Lower leg skin (tissue), 4 donors: ENCODE results near the gene CEP112. TPM values are rescaled to one million over a fixed set of nuclear protein-coding genes. Genes with fewer than 3 reads are reported as not detected.

ENCODE experiments used
- DNase-seq, 2 donors: peaks; one replicate each; pipeline ENCODE4 v3.0.0-alpha.2; 2019; ENCODE audit warnings: low spot score in 2 of 2
- H3K4me3 ChIP-seq: fragments of 200-600 bp; sonication (generic); 2 replicates; pipeline ENCODE4 v1.5.1; 2017; ENCODE audit warnings: mild to moderate bottlenecking, low read depth; ENCODE audit not compliant: poor library complexity, severe bottlenecking
- CTCF ChIP-seq, 3 donors: fragments of 450-650 bp; IDR thresholded peaks; one replicate each; pipeline ENCODE4 v1.5.1; 2016; ENCODE audit warnings: antibody characterized with exemption in 3 of 3, mild to moderate bottlenecking in 3 of 3, moderate library complexity in 2 of 3
- POLR2A ChIP-seq, 2 donors: fragments of 450-650 bp; IDR thresholded peaks; one replicate each; pipeline ENCODE4 v1.6.1; 2016 to 2017; ENCODE audit warnings: antibody characterized with exemption in 2 of 2, mild to moderate bottlenecking in 1 of 2, moderate library complexity in 1 of 2
- WGBS, 2 donors: methylation state at CpG; one replicate each; pipeline ENCODE4 v1.1.5; 2018; 5-methylcytosine and 5-hydroxymethylcytosine counted together
- intact Hi-C: fragments of 100-400 bp; cut with DNase I; formaldehyde crosslinking; loops from one replicate; pipeline ENCODE4 v1.15.0; 2023; ENCODE audit warnings: low total_unique reads
- total RNA-seq, 4 donors: library from RNA; depleted of rRNA; stranded (reverse); fragments of >200 nt; gene quantifications; one replicate each; pipeline ENCODE4 v1.1.0, GENCODE V29; 2016

CEP112 gene
- total RNA-seq, 4 donors from 2014 or later, result 1.6 to 7.6 (median 3.6) TPM

GRCh38 chr17:66185862-66186261, 6.1 kb downstream of the CEP112 start:
- intact Hi-C loops, result no loop called here
- no peak overlapping the region for H3K4me3 ChIP-seq
- TF ChIP-seq POLR2A (IDR thresholded peaks at IDR 0.05), result no peak
- 94 to 97% methylated on average over 4 of the region's 4 CpGs for WGBS, 2 donors
- DNase-seq, result no peak

- 92 to 100% methylated on average over 1 of the region's 1 CpG for WGBS, 2 donors
- no peak for TF ChIP-seq CTCF (IDR thresholded peaks at IDR 0.05)
- TF ChIP-seq POLR2A (IDR thresholded peaks at IDR 0.05), result no peak
- H3K4me3 ChIP-seq, result no peak overlapping the region
- intact Hi-C loops, result no loop called here
- no peak for DNase-seq
These were observed 7.5 kb downstream of the CEP112 start for GRCh38 chr17:66184392-66184791.

- no peak for DNase-seq
- TF ChIP-seq CTCF (IDR thresholded peaks at IDR 0.05) (no peak), POLR2A (IDR thresholded peaks at IDR 0.05) (no peak)
- intact Hi-C loops, result no loop called here
- no peak overlapping the region for H3K4me3 ChIP-seq
These were observed 8.4 kb downstream of the CEP112 start for GRCh38 chr17:66183529-66183928.

- intact Hi-C loops, result no loop called here
- no peak overlapping the region for H3K4me3 ChIP-seq
- TF ChIP-seq POLR2A (IDR thresholded peaks at IDR 0.05), result no peak
- no peak for TF ChIP-seq CTCF (IDR thresholded peaks at IDR 0.05)
- no peak for DNase-seq
- WGBS, 2 donors, result 98 to 99% methylated on average over 4 of the region's 4 CpGs
These were observed 13.3 kb downstream of the CEP112 start for GRCh38 chr17:66178642-66179041.

- H3K4me3 ChIP-seq, result no peak overlapping the region
- no peak for DNase-seq
- intact Hi-C loops, result no loop called here
- no peak for TF ChIP-seq CTCF (IDR thresholded peaks at IDR 0.05)
- TF ChIP-seq POLR2A (IDR thresholded peaks at IDR 0.05), result no peak
These were observed 14.9 kb downstream of the CEP112 start for GRCh38 chr17:66177048-66177447.

- WGBS, 2 donors, result 47% methylated on average over 1 of the region's 1 CpG
- no peak overlapping the region for H3K4me3 ChIP-seq
- intact Hi-C loops, result no loop called here
- no peak for DNase-seq
- TF ChIP-seq CTCF (IDR thresholded peaks at IDR 0.05) (no peak), POLR2A (IDR thresholded peaks at IDR 0.05) (no peak)
These were observed 16.0 kb downstream of the CEP112 start for GRCh38 chr17:66175892-66176291.
